GM21619 (cell line): ENCODE measurements around the gene TLX2.
A peak's percentile ranks its signal among the peaks of the same experiment; 100 is the strongest.
"Not testable (repeated sequence)": the region's sequence is repeated elsewhere in the genome, so short reads cannot be mapped to it uniquely, and the experiment has no call there.

Source experiments
- ATAC-seq: cut with Tn5 transposase; IDR thresholded peaks from one replicate; pipeline ENCODE4 v1.9.1; 2021; ENCODE audit not compliant: unreplicated experiment

The TLX2 gene

GRCh38 chr2:74514368-74515270, at the start of gene TLX2:
TLX2 (plus strand) TSS chr2:74514450; CDS start chr2:74514807, 357 bp downstream.
- ATAC-seq, result no peak

GRCh38 chr2:74470742-74471141, 43.5 kb upstream of the TLX2 start:
- not testable (repeated sequence) for ATAC-seq

- ATAC-seq, result no peak
These were observed 42.8 kb upstream of the TLX2 start for GRCh38 chr2:74471332-74472065.

- peak; percentile 81 for ATAC-seq
These were observed 41.9 kb upstream of the TLX2 start, which contains the start of gene MRPL53 for GRCh38 chr2:74472086-74472944. MRPL53 (minus strand) TSS chr2:74472680; CDS start chr2:74472660, 20 bp downstream.

- no peak for ATAC-seq
These were observed 41.3 kb upstream of the TLX2 start for GRCh38 chr2:74472945-74473258.

- no peak for ATAC-seq
These were observed 39.8 kb upstream of the TLX2 start for GRCh38 chr2:74474481-74474880.

- ATAC-seq, result no peak
These were observed 39.4 kb upstream of the TLX2 start for GRCh38 chr2:74474899-74475298.

- no peak for ATAC-seq
These were observed 32.8 kb upstream of the TLX2 start for GRCh38 chr2:74481431-74481830.

GRCh38 chr2:74481961-74482800, 32.1 kb upstream of the TLX2 start:
- ATAC-seq, result peak; percentile 40

- ATAC-seq, result peak; percentile 92
These were observed 31.2 kb upstream of the TLX2 start, which contains the start of the genes CCDC142 and TTC31 for GRCh38 chr2:74482801-74483674. CCDC142 (minus strand) TSS chr2:74482998; CDS start chr2:74482837, 161 bp downstream. TTC31 (plus strand) TSS chr2:74483081; CDS start chr2:74483096, 15 bp downstream.

- not testable (repeated sequence) for ATAC-seq
These were observed 30.5 kb upstream of the TLX2 start for GRCh38 chr2:74483675-74484164.

GRCh38 chr2:74486141-74486540, 28.1 kb upstream of the TLX2 start:
- ATAC-seq, result no peak

- no peak for ATAC-seq
These were observed 25.4 kb upstream of the TLX2 start for GRCh38 chr2:74488643-74489481.

- ATAC-seq, result no peak
These were observed 24.3 kb upstream of the TLX2 start for GRCh38 chr2:74489906-74490305.

- no peak for ATAC-seq
These were observed 22.4 kb upstream of the TLX2 start for GRCh38 chr2:74491648-74492544.

GRCh38 chr2:74493546-74493945, 20.7 kb upstream of the TLX2 start:
- ATAC-seq, result no peak

- ATAC-seq, result no peak
These were observed 18.8 kb upstream of the TLX2 start for GRCh38 chr2:74495440-74495839.
